BLaER1 (cell line): ENCODE results near the gene FLVCR2.

ENCODE experiments used
- H3K27ac ChIP-seq: shearing (Covaris generic); formaldehyde crosslinking; 2 replicates; pipeline ENCODE4 v1.8.1; 2022
- H3K27me3 ChIP-seq: shearing (Covaris generic); formaldehyde crosslinking; 2 replicates; pipeline ENCODE4 v1.8.1; 2022
- H3K36me3 ChIP-seq: shearing (Covaris generic); formaldehyde crosslinking; 2 replicates; pipeline ENCODE4 v1.8.1; 2022
- H3K4me1 ChIP-seq: shearing (Covaris generic); formaldehyde crosslinking; 2 replicates; pipeline ENCODE4 v1.8.1; 2022
- H3K4me2 ChIP-seq: shearing (Covaris generic); formaldehyde crosslinking; 2 replicates; pipeline ENCODE4 v1.8.1; 2022
- H3K4me3 ChIP-seq: shearing (Covaris generic); formaldehyde crosslinking; 2 replicates; pipeline ENCODE4 v1.8.1; 2022
- H3K9ac ChIP-seq: shearing (Covaris generic); formaldehyde crosslinking; 2 replicates; pipeline ENCODE4 v1.8.1; 2022
- H3K9me3 ChIP-seq: shearing (Covaris generic); formaldehyde crosslinking; 2 replicates; pipeline ENCODE4 v1.8.1; 2022
- H4K20me1 ChIP-seq: shearing (Covaris generic); formaldehyde crosslinking; 2 replicates; pipeline ENCODE4 v1.8.1; 2022
- Cebpa-rat ChIP-seq: shearing (Covaris generic); IDR thresholded peaks from 2 replicates; pipeline ENCODE4 v1.8.1; 2022

Gene FLVCR2

DNA sequence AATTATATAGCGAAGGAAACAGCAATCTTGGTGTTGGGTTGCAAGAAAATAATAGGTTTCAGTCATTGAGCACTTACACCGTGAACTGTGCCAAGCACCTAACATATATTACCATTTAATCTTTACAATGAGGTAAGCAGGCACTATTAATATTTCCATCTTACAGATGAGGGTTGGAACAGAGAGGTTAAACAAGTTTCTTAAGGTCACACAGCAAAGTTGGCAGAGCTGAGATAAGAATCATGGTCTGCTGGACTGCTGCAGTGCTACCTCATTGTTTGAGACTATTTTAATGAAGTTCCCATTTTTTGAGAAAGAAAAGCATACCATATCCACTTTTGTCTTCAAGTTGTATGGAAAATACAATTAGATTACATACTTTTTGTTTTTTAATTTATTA lies 80.5 kb downstream of the FLVCR2 start:
- H3K27me3 ChIP-seq, result no peaks in the 10 kb centered on the region
- no peak overlapping the region for H3K4me2 ChIP-seq
- H4K20me1 ChIP-seq, result no peaks in the 10 kb centered on the region
- no peak overlapping the region for H3K27ac ChIP-seq
- H3K36me3 ChIP-seq, result peaks cover 45% of the 10 kb centered on the region
- no peak for TF ChIP-seq Cebpa-rat
- no peak overlapping the region for H3K9ac ChIP-seq
- H3K4me1 ChIP-seq, result peaks cover 26% of the 10 kb centered on the region
- no peak overlapping the region for H3K4me3 ChIP-seq
- no peaks in the 10 kb centered on the region for H3K9me3 ChIP-seq

- H3K4me2 ChIP-seq, result peak overlapping the region; percentile 81
- TF ChIP-seq Cebpa-rat, result no peak
- no peaks in the 10 kb centered on the region for H3K9me3 ChIP-seq
- peaks cover 43% of the 10 kb centered on the region for H3K36me3 ChIP-seq
- no peak overlapping the region for H3K27ac ChIP-seq
- no peaks in the 10 kb centered on the region for H4K20me1 ChIP-seq
- no peaks in the 10 kb centered on the region for H3K27me3 ChIP-seq
- H3K9ac ChIP-seq, result peak overlapping the region; percentile 81
- H3K4me1 ChIP-seq, result peaks cover 26% of the 10 kb centered on the region
- peak overlapping the region; percentile 100 for H3K4me3 ChIP-seq
Measured at GRCh38 chr14:75660238-75660629, 81.8 kb downstream of the FLVCR2 start.

DNA sequence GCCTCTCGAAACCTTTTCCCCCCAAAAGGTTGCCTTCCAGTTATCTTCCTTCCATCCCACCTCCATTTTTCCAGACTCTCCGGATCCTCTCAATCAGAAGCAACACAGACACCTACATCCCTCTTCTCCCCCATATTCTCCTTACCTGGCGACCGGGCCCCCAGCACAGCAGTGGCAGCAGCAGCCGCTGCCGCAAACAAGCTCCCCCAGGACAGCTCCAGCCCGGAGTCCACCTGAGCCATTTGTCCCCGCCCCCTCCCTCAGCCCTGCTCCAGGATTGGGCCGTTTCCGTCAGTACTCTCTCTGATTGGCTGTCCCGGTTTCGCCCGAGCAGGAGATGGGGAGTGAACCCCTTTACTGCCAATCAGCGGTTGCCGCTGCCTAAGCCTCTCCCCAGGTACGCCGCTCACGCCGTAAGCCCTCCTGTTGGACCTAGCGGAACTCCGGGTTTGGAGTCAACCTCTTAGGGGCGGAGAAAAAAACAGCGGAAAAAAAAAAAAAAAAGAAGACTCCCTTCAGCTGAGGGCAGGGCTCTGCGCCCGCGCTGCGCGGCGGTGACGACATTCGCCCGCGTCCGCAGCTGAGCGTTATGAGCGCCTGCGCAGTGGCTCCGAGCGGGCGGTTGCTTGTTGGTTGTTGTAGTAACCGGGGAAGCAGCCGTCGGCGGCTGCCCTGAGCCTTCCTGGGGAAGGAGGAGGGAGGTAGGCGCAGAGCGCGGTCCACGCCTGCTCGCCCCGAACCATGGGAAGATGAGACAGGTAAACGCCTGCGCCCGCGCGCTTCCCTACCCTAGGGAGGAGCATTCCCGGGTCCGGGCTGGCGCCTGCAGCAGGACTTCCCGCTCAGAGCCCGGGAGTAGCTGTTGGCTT lies 82.4 kb downstream of the FLVCR2 start, which contains the start of the genes ERG28 and TTLL5:
Gene ERG28, minus strand, starts transcription at position 247 of the 869 bp plus-strand sequence. CDS start 3,374 bp downstream, outside the sequence.
Gene TTLL5, plus strand, starts transcription at position 617 of the 869 bp plus-strand sequence. CDS start 1,904 bp downstream, outside the sequence.
- Histone ChIP-seq H3K27ac (peak within 1 kb of the TSS; percentile 64), H3K9ac (peak within 1 kb of the TSS; percentile 81), H3K27me3 (no peaks in the 10 kb centered on the region), H3K4me3 (peak within 1 kb of the TSS; percentile 100), H3K9me3 (no peaks in the 10 kb centered on the region), H4K20me1 (no peaks in the 10 kb centered on the region), H3K4me2 (peak within 1 kb of the TSS; percentile 85), H3K36me3 (peaks cover 43% of the 10 kb centered on the region), H3K4me1 (peaks cover 26% of the 10 kb centered on the region)
- no peak for TF ChIP-seq Cebpa-rat

GRCh38 chr14:75661499-75661814 lies 83.0 kb downstream of the FLVCR2 start:
- Histone ChIP-seq H4K20me1 (no peaks in the 10 kb centered on the region), H3K4me1 (peaks cover 26% of the 10 kb centered on the region), H3K4me3 (peak overlapping the region; percentile 100), H3K9ac (peak overlapping the region; percentile 81), H3K4me2 (peak overlapping the region; percentile 85), H3K9me3 (no peaks in the 10 kb centered on the region), H3K36me3 (peaks cover 43% of the 10 kb centered on the region), H3K27me3 (no peaks in the 10 kb centered on the region), H3K27ac (peak overlapping the region; percentile 64)
- no peak for TF ChIP-seq Cebpa-rat

GRCh38 chr14:75662966-75663365 lies 84.5 kb downstream of the FLVCR2 start:
- peaks cover 26% of the 10 kb centered on the region for H3K4me1 ChIP-seq
- H3K9ac ChIP-seq, result no peak overlapping the region
- H3K27me3 ChIP-seq, result no peaks in the 10 kb centered on the region
- no peak for TF ChIP-seq Cebpa-rat
- H3K4me2 ChIP-seq, result peak overlapping the region; percentile 85
- H3K9me3 ChIP-seq, result no peaks in the 10 kb centered on the region
- no peak overlapping the region for H3K4me3 ChIP-seq
- no peaks in the 10 kb centered on the region for H4K20me1 ChIP-seq
- peaks cover 41% of the 10 kb centered on the region for H3K36me3 ChIP-seq
- H3K27ac ChIP-seq, result no peak overlapping the region

GRCh38 chr14:75667099-75667765 lies 88.8 kb downstream of the FLVCR2 start:
- H3K4me2 ChIP-seq, result no peak overlapping the region
- no peaks in the 10 kb centered on the region for H4K20me1 ChIP-seq
- H3K4me1 ChIP-seq, result peaks cover 10% of the 10 kb centered on the region
- peaks cover 6% of the 10 kb centered on the region for H3K9me3 ChIP-seq
- H3K27ac ChIP-seq, result no peak overlapping the region
- H3K36me3 ChIP-seq, result peaks cover 78% of the 10 kb centered on the region
- H3K9ac ChIP-seq, result no peak overlapping the region
- no peak for TF ChIP-seq Cebpa-rat
- no peaks in the 10 kb centered on the region for H3K27me3 ChIP-seq
- H3K4me3 ChIP-seq, result no peak overlapping the region

DNA sequence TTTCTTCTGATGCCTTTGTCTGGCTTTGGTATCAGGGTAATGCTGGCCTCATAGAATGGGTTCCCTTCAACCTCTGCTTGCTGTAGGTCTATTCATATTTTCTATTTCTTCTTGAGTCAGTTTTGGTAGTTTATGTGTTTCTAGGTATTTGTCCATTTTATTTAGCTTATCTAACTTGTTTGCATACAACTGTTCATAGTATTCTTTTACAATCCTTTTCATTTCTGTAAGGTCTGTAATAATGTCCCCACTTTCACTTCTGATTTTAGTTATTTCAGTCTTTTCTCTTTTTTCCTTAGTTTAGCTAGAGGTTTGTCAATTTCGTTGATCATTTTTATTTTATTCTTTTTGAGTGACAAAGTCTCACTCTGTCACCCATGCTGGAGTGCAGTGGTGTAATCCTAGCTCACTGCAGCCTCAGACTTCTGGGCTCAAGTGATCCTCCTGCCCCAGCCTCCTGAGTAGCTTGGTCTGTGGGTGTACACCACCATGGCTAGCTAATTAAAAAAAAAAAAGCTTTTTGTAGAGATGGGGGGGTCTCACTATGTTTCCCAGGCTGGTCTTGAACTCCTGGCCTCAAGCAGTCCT lies 94.3 kb downstream of the FLVCR2 start:
- no peak overlapping the region for H3K4me3 ChIP-seq
- H3K27ac ChIP-seq, result no peak overlapping the region
- no peak overlapping the region for H3K9ac ChIP-seq
- H4K20me1 ChIP-seq, result 0 out of 2 replicates have a peak, but pooled peaks cover 5% of the 10 kb centered on the region
- H3K36me3 ChIP-seq, result peaks cover 56% of the 10 kb centered on the region
- H3K27me3 ChIP-seq, result no peaks in the 10 kb centered on the region
- TF ChIP-seq Cebpa-rat, result no peak
- H3K4me1 ChIP-seq, result peaks cover 28% of the 10 kb centered on the region
- H3K4me2 ChIP-seq, result no peak overlapping the region
- peaks cover 17% of the 10 kb centered on the region for H3K9me3 ChIP-seq

DNA sequence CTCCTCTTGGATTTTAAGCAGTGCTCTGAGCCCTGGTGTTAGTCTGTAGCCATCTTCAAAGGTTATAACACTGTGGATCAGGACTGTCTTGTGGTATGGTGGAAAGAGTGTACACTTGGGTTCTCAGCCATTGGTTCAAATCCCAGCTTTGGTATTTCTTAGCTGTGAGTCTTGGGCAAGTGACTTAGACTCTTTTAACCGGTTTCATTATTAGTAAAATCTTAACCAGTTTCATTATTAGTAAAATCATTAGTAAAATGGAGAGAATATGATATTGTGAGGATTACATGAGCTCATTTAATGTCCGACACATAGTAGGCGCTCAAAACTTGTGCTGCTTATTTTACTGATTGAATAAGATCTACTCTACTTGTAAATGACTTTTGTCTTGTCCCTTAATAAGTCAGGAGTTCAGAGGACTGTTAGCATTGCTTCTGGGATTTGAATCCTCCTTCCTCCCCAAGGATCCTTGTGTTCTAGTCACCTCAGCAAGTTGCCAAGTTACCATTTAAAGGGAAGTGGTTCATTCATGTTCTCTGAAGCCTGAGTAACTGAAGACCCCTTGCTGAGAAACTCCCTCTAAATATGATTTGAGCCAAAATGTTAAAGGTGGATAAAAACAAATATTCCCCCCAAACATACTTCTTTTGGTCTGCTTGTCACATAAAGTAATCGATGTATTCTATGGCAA lies 95.1 kb downstream of the FLVCR2 start:
- H3K9me3 ChIP-seq, result peaks cover 17% of the 10 kb centered on the region
- H3K27ac ChIP-seq, result no peak overlapping the region
- H3K4me3 ChIP-seq, result no peak overlapping the region
- peaks cover 28% of the 10 kb centered on the region for H3K4me1 ChIP-seq
- peaks cover 50% of the 10 kb centered on the region for H3K36me3 ChIP-seq
- H3K4me2 ChIP-seq, result peak overlapping the region; percentile 43; the same call in 1 of the 2 replicates
- no peaks in the 10 kb centered on the region for H3K27me3 ChIP-seq
- 0 out of 2 replicates have a peak, but pooled peaks cover 5% of the 10 kb centered on the region for H4K20me1 ChIP-seq
- TF ChIP-seq Cebpa-rat, result no peak
- H3K9ac ChIP-seq, result no peak overlapping the region

- no peak overlapping the region for H3K27ac ChIP-seq
- peaks cover 17% of the 10 kb centered on the region for H3K9me3 ChIP-seq
- no peak for TF ChIP-seq Cebpa-rat
- H3K9ac ChIP-seq, result no peak overlapping the region
- no peaks in the 10 kb centered on the region for H3K27me3 ChIP-seq
- H3K4me2 ChIP-seq, result peak overlapping the region; percentile 65
- no peak overlapping the region for H3K4me3 ChIP-seq
- peaks cover 28% of the 10 kb centered on the region for H3K4me1 ChIP-seq
- H3K36me3 ChIP-seq, result peaks cover 39% of the 10 kb centered on the region
- 0 out of 2 replicates have a peak, but pooled peaks cover 5% of the 10 kb centered on the region for H4K20me1 ChIP-seq
Measured at GRCh38 chr14:75675265-75675960, 97.0 kb downstream of the FLVCR2 start.
